ENCODE data around the gene TXNDC12.
"Not testable (repeated sequence)": the region's sequence is repeated elsewhere in the genome, so short reads cannot be mapped to it uniquely, and the experiment has no call there.

The TXNDC12 gene

GRCh38 chr1:52055066-52055865 lies at the start of gene TXNDC12:
Gene TXNDC12, minus strand, starts transcription at chr1:52055191. Its CDS starts 95 bp downstream, at chr1:52055096.
- peak in 3 of 4 experiments; percentile 7 to 45 (median 10) for DNase-seq

GRCh38 chr1:52102336-52103013 lies 47.5 kb upstream of the TXNDC12 start:
- DNase-seq, result no peak

- no peak for DNase-seq
These were observed 43.3 kb upstream of the TXNDC12 start for GRCh38 chr1:52098139-52098871.

GRCh38 chr1:52096216-52096615 lies 41.2 kb upstream of the TXNDC12 start:
- no peak for DNase-seq

GRCh38 chr1:52094300-52094699 lies 39.3 kb upstream of the TXNDC12 start:
- DNase-seq, result not testable (repeated sequence)

GRCh38 chr1:52087892-52088291 lies 32.9 kb upstream of the TXNDC12 start:
- not testable (repeated sequence) for DNase-seq

GRCh38 chr1:52080014-52080415 lies 25.0 kb upstream of the TXNDC12 start:
- no peak for DNase-seq

GRCh38 chr1:52077277-52077676 lies 22.3 kb upstream of the TXNDC12 start:
- DNase-seq, result not testable (repeated sequence)

- DNase-seq, result no peak
These were observed 17.3 kb upstream of the TXNDC12 start for GRCh38 chr1:52072291-52072690.

- DNase-seq, result no peak
These were observed 15.7 kb upstream of the TXNDC12 start for GRCh38 chr1:52070704-52071103.

GRCh38 chr1:52063192-52063591 lies 8.2 kb upstream of the TXNDC12 start:
- DNase-seq, result no peak

GRCh38 chr1:52060822-52061221 lies 5.8 kb upstream of the TXNDC12 start:
- DNase-seq, result no peak

GRCh38 chr1:52059888-52060287 lies 4.9 kb upstream of the TXNDC12 start:
- DNase-seq, result no peak

GRCh38 chr1:52059321-52059720 lies 4.3 kb upstream of the TXNDC12 start:
- DNase-seq, result no peak

- no peak for DNase-seq
These were observed 3.0 kb upstream of the TXNDC12 start for GRCh38 chr1:52057876-52058415.

GRCh38 chr1:52057255-52057654 lies 2.3 kb upstream of the TXNDC12 start:
- DNase-seq, result no peak

- DNase-seq, result no peak
These were observed 1.9 kb upstream of the TXNDC12 start for GRCh38 chr1:52056937-52057231.

GRCh38 chr1:52056163-52056936 lies 1.4 kb upstream of the TXNDC12 start, which contains the start of gene BTF3L4:
Gene BTF3L4, plus strand, starts transcription at chr1:52056295. Its CDS starts 3,553 bp downstream, at chr1:52059848.
- DNase-seq, result peak; percentile 73 to 86 (median 82)

- DNase-seq, result no peak
These were observed 823 bp upstream of the TXNDC12 start for GRCh38 chr1:52055866-52056162.

- no peak for DNase-seq
These were observed 410 bp downstream of the TXNDC12 start for GRCh38 chr1:52054496-52055065.

- DNase-seq, result no peak
These were observed 1.1 kb downstream of the TXNDC12 start for GRCh38 chr1:52053862-52054261.

GRCh38 chr1:52049337-52049736 lies 5.7 kb downstream of the TXNDC12 start:
- DNase-seq, result not testable (repeated sequence)
